Measurements from ENCODE around the gene CELF2. TPM values are rescaled to one million over a fixed set of nuclear protein-coding genes. Genes with fewer than 3 reads are reported as not detected.

The CELF2 gene
- total RNA-seq, 1 donor from 2014 or later = 3.8 TPM

GRCh38 chr10:11018855-11019631 is 1.4 kb downstream of the CELF2 start:
- Mint-ChIP-seq H3K27me3 (peaks cover 84% of the 10 kb centered on the region), H3K4me3 (ENCODE audit: low read depth) (peak overlapping the region; percentile 67), H3K9me3 (ENCODE audit: low read depth) (no peaks in the 10 kb centered on the region), H3K27ac (peak overlapping the region; percentile 47), H3K36me3 (ENCODE audit: insufficient read depth) (no peaks in the 10 kb centered on the region), H3K4me1 (ENCODE audit: low read depth) (peaks cover 4% of the 10 kb centered on the region)
- no peak for TF ChIP-seq CTCF (IDR thresholded peaks at IDR 0.05; ENCODE audit: unreplicated experiment)
- no peak for DNase-seq (ENCODE audit: low spot score, unreplicated experiment)

GRCh38 chr10:11019724-11020547 is 2.3 kb downstream of the CELF2 start:
- Mint-ChIP-seq H3K27ac (no peak overlapping the region), H3K4me3 (ENCODE audit: low read depth) (peak overlapping the region; percentile 23), H3K4me1 (ENCODE audit: low read depth) (peaks cover 4% of the 10 kb centered on the region), H3K9me3 (ENCODE audit: low read depth) (no peaks in the 10 kb centered on the region), H3K27me3 (peaks cover 81% of the 10 kb centered on the region), H3K36me3 (ENCODE audit: insufficient read depth) (no peaks in the 10 kb centered on the region)
- DNase-seq (ENCODE audit: low spot score, unreplicated experiment) = no peak
- no peak for TF ChIP-seq CTCF (IDR thresholded peaks at IDR 0.05; ENCODE audit: unreplicated experiment)

- no peaks in the 10 kb centered on the region for H3K9me3 Mint-ChIP-seq (ENCODE audit: low read depth)
- no peak for DNase-seq (ENCODE audit: low spot score, unreplicated experiment)
- no peaks in the 10 kb centered on the region for H3K36me3 Mint-ChIP-seq (ENCODE audit: insufficient read depth)
- no peak for TF ChIP-seq CTCF (IDR thresholded peaks at IDR 0.05; ENCODE audit: unreplicated experiment)
- no peak overlapping the region for H3K27ac Mint-ChIP-seq
- H3K4me1 Mint-ChIP-seq (ENCODE audit: low read depth) = peaks cover 4% of the 10 kb centered on the region
- peaks cover 81% of the 10 kb centered on the region for H3K27me3 Mint-ChIP-seq
- no peak overlapping the region for H3K4me3 Mint-ChIP-seq (ENCODE audit: low read depth)
These were observed 2.9 kb downstream of the CELF2 start for GRCh38 chr10:11020548-11020942.

GRCh38 chr10:11022213-11022612 is 4.5 kb downstream of the CELF2 start:
- H3K27me3 Mint-ChIP-seq = peaks cover 84% of the 10 kb centered on the region
- no peak for TF ChIP-seq CTCF (IDR thresholded peaks at IDR 0.05; ENCODE audit: unreplicated experiment)
- no peaks in the 10 kb centered on the region for H3K9me3 Mint-ChIP-seq (ENCODE audit: low read depth)
- H3K27ac Mint-ChIP-seq = no peak overlapping the region
- peaks cover 8% of the 10 kb centered on the region for H3K4me1 Mint-ChIP-seq (ENCODE audit: low read depth)
- no peak for DNase-seq (ENCODE audit: low spot score, unreplicated experiment)
- no peak overlapping the region for H3K4me3 Mint-ChIP-seq (ENCODE audit: low read depth)
- no peaks in the 10 kb centered on the region for H3K36me3 Mint-ChIP-seq (ENCODE audit: insufficient read depth)
